Cerebellar nuclear complex (tissue), 1 donor: ENCODE results near the gene DTNBP1.

ENCODE experiments used
- DNase-seq, 2 experiments: peaks; one replicate each; lab custom pipeline; 2025; lab: John Stamatoyannopoulos, UW

The DTNBP1 gene

DNA sequence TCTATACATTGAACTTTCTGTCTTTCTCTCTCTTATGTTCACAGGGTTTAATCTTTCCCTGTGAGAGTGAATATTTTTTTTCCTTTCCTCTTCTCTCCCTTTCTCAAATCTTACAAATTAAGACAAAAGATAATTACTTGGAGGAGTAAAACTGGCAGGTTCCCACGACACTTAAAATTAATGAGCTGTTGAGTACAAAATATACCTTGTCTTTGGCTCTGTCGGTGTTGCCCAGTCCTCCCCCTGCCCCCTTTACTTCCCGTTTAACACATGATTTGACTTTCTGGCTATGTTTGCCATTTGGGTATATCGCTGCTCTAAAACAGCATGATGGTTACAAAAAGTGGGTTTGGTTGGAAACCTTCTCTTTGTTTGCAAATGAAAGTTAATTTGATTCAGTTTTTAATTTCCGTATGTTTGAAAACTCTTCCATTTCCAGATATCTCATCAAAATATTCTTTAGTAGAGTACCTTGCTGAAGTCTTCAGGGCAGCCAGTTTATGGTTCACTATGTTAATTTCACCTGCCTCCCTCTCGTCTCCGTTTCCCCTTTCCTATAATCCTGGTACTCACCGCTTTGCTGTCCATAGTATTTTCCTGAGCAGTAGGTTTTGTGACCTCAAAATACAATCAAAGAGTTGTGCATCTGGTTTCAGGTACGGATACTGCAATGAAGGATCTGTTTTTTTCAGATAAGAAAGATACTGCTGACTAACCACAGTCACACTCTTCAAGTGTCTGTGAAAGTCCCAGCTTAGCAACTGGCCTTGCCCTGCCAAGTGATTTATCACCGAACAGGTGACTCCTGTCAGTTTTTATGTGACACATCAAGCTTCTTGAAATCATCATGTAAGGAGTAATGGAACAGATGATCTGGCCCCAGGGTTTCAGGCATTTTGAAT lies 181.2 kb downstream of the DTNBP1 start:
- no peak for DNase-seq

DNA sequence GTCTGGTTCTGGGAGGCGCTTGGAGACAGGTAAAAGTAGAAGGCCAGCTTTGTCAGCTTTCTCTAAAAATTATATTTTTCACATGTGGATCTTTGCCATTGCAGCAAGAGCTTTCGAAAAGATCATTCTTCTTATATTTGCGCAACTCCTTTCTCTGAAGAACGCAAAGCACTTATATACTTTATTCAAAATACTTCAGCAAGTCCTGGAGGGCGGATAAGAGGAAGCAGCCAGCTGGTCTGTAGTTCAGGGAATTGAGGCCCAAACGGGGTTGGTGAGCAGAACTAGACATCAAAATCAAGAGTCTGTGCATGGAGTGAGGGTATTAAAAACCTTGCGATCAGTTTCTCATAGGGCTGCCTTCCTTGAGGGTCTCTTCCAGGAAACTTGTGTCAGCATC lies 182.3 kb downstream of the DTNBP1 start:
- DNase-seq, result no peak

DNA sequence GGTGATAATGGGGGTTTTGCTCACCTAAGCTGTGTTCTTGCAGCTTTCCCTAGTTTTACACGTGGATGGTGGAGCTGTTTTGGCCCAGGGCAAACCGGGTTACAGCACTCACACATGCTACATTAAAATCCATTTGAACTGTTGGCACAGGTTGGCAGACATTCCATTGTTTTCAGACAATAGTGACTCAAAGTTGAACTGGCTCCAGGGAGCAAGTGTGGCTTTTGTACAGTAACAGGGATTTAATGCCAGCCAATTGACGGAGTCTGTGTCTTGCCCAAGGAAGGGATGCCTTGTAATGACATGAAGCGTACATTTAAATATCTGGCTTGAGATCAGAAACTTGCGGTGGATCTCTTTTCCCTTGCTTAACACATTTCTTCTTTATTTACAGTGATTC lies 183.1 kb downstream of the DTNBP1 start:
- DNase-seq, result peak; percentile 30 to 59

DNA sequence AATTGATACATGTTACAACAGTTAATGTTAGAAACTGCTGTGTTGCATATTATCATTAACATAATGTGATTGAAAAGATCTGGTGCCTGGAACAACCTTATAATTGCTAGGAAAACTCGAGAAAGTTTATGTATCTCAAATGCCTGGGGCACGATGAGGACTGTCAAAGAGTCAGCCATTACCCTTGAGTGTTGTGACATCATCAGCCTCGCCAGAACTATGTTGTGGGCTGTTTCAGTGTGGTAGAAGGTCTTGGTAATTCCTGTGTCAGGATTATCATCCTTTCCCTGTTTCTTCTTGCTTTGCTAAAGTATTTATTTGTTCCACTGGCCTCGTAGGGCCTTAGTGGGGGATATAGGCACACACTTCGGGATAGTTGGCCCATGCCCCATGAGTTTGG lies 185.1 kb downstream of the DTNBP1 start:
- no peak for DNase-seq

DNA sequence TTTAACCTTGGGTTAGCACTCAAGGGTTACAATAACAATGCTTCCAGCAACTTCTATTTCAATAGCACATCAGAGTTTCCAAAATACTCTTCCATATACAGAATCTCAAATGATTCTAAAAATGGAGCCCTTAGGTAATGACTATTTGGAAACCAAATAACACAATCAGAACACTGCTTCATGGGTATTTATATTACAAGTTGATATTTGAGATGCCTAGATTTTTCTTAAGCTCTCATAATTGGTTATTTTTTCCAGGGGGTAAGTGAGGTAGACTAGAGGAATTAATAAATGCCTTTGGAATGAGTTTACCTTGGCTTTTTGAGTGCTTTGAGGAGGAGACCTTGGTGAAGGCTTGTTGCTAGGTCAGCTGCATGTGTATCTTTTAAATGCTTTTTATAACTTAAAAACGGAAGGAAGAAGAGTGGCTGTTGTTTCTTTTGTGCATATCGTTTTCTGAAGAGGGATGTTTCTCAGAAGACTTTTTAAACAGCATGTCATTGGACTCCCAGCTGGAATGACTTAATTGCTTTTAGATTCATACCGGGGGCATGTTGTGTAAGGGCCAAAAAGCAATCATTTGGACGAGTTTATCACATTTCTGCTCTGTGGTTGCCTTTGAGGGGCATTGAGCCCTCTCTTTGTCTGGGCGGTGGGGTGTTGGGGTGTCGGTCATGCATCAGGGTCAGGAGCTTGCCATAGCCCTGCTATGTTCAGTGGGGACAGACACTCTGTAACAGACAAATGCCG lies 186.0 kb downstream of the DTNBP1 start:
- no peak for DNase-seq

DNA sequence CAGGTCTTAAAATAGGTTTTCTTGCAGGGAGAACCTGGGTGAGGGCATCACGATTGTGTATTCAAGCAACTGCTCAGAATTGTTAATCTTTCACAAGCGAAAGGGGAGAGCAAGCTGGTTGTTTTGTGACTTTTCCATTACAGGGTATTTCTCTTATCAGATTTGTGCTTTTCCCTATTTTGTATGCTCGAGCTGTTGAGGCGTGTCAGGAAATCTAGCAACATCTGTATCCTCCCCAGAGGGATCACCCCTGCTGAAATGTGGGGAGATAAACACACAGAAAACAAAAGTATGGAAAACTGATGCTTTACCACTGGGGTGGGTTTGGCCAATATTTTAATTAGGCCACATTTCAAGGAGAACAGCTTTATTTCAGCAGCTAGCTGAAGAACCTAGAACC lies 187.0 kb downstream of the DTNBP1 start:
- DNase-seq, result no peak

DNA sequence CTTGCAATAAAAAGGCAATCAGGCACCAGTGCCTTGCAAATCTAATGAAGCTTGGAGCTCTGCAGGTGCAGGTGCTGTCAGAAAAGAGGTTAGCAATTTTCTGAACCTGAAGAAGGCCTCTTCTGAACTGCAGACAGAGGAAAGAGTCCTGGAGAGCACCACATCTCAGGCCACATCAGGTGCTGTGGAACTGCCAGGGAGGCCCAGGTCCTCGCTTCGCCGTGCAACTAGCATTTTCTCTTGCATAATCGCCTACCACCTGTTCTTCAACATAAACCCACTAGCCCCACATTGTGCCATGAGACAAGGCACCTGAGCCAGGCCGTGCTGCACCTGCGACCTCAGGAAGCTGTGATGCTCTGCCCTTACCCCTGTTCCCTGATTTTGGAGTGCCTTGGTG lies 187.6 kb downstream of the DTNBP1 start:
- no peak for DNase-seq

DNA sequence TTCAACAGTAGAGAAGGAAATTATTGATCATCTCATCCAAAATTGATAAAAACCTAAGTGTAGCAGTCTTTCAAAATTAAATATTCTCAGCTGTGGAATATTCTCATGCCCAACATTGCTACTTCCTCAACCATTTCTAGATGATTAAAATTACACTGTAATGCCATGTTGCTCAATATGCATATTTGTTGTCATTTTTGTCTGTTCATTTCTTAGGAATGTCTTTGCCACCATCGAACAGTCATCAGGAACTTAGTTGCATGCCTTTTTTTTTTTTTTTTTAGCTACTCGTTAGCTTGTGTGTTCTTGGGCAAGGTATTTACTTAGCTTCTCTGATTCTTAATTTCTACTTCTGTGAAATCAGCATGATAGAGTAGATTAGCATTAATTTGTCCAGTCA lies 188.6 kb downstream of the DTNBP1 start:
- no peak for DNase-seq

DNA sequence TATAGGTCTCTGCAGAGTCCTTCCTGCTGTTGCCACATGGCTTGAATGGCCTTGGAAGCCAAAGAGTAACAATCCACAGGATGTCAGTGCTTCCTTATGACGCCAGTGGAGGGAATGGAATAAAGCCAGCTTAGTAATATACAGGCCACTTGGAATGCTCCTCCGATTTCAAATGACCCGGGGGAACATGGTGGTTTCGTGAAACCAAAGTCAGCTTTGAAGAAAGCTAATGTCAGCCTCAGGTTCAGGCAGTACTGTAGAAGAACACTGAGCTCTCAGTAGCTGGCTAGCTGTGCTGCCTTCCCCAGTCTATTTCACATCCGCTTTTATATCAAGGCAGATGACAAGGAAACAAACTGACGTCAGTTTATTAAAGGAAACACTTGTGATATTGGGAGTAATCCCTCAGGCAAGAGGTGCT lies 189.1 kb downstream of the DTNBP1 start:
- DNase-seq, result no peak

DNA sequence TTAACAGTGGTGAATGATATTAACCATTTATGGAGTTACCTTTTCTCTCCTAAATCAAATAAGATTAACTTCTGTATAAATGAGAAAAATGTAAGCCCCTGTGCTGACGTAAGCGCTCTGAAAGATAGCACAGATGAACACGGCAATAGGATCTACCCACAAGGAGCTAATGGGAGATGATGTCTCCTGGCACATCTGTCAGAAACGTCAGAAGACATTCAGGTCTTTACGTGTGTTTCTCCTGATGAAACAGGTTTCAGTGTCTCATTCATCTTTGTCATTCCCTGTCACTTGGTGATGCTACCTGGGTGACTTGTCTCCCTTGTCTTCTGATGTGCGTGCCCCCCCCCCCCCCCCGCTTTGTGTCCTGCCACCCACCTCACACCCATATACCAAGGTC lies 189.7 kb downstream of the DTNBP1 start:
- no peak for DNase-seq
